H1 (cell line): ENCODE data around the gene DNAJB13. TPM values are rescaled to one million over a fixed set of nuclear protein-coding genes. Genes with fewer than 3 reads are reported as not detected.

Experiments
- CHD7 ChIP-seq: fragments of 300-600 bp; sonication (generic); IDR thresholded peaks from 2 replicates; pipeline ENCODE4 v1.7.1; 2012; ENCODE audit warnings: low read length, moderate library complexity, mild to moderate bottlenecking, inconsistent platforms; ENCODE audit not compliant: insufficient replicate concordance
- POU5F1 ChIP-seq: IDR thresholded peaks from 2 replicates; pipeline ENCODE4 v1.6.1; 2011; ENCODE audit warnings: low read depth, mild to moderate bottlenecking, low read length, moderate library complexity
- SIN3A ChIP-seq, 2 experiments: IDR thresholded peaks in 1 of 2; conservative IDR thresholded peaks in 1 of 2; 2 replicates each; pipeline ENCODE4 v1.6.1; 2011 to 2012; ENCODE audit warnings: low read length in 2 of 2, improper control_type of control experiment in 1 of 2, low read depth in 1 of 2, mild to moderate bottlenecking in 1 of 2
- TAF1 ChIP-seq: IDR thresholded peaks from 2 replicates; pipeline ENCODE4 v1.6.1; 2011; ENCODE audit warnings: mild to moderate bottlenecking, low read depth, low read length
- ZNF274 ChIP-seq: IDR thresholded peaks from 2 replicates; pipeline ENCODE4 v1.7.0; 2012; ENCODE audit warnings: low read length, borderline replicate concordance; ENCODE audit errors: extremely low read depth
- polyA plus RNA-seq, 7 experiments: library from polyadenylated mRNA; depleted of rRNA in 3 of 7; stranded (reverse) in 5 of 7; unstranded in 2 of 7; fragments of >200 nt in 5 of 7; fragments of 200-250 nt in 2 of 7; gene quantifications; 1 replicate in 5 of 7; 2 replicates in 1 of 7; 4 replicates in 1 of 7; pipeline versions ENCODE4 v1.2.1 to v1.2.3, GENCODE V29; 2011 to 2013; ENCODE audit warnings: missing spikeins in 2 of 7, mixed read lengths in 2 of 7
- total RNA-seq: library from RNA; stranded (reverse); fragmentation: NEBNext Ultra II Directional; extraction: Animal tissue kit (Norgen Biotek cat#: 25700); gene quantifications from 2 replicates; pipeline ENCODE4 v1.2.1, GENCODE V29; 2021

The DNAJB13 gene
- total and polyA plus RNA-seq, 2 of the 8 experiments (the other 6 are each of a cell fraction or from before 2014, with no cell fraction given): 0.27 TPM; not detected in 1

GRCh38 chr11:73981051-73981805, 30.4 kb downstream of the DNAJB13 start (continued):
- no peak for TF ChIP-seq TAF1
- no peak for TF ChIP-seq POU5F1
- TF ChIP-seq ZNF274: no peak
- no peak for TF ChIP-seq SIN3A (conservative IDR thresholded peaks at IDR 0.05 in 1 of 2, IDR thresholded peaks at IDR 0.05 in 1 of 2; ENCODE audit: low read depth in 1 of 2, low read length in 2 of 2)
- no peak for TF ChIP-seq CHD7
